GM19099 (cell line): ENCODE results near the gene NEK1.

ENCODE experiments used
- POLR2A ChIP-seq: IDR thresholded peaks from 3 replicates; pipeline ENCODE4 v1.6.1; 2011; ENCODE audit warnings: low read depth; ENCODE audit not compliant: insufficient read length; ENCODE audit errors: extremely low read depth

Gene NEK1

DNA sequence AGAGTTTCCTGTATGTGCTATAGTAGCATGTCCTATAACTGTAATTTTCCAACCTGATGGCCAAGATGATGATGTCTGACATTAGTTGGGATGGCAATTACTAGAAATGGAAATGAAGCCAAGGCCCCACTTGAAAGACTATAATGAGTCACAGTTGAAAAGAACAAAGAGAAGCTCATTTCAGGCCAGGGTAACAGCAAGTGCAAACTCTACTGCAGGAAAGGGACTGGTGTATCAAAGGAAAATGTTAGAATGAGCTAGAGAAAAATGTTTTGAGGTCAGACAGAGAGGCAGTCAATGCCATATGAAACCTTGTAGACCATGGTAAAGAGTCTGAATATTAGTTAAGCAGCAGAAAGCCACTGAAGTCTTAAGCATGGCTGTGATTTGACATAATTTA lies 195.4 kb downstream of the NEK1 start:
- no peak for TF ChIP-seq POLR2A

DNA sequence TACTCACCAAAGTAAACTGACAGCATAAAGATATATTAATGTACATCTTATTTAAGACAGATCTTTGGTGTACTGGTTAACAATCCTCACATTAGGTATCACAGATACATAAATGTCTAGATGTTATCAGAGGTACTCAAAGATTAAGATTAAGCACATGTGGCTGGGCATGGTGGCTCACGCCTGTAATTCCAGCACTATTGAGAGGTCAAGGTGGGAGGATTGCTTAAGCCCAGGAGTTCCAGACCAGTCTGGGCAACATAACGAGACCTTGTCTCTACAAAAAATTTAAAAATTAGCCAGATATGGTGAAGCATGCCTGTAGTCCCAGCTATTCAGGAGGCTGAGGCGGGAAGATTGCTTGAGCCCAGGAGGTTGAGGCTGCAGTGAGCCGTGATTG lies 195.9 kb downstream of the NEK1 start:
- no peak for TF ChIP-seq POLR2A

DNA sequence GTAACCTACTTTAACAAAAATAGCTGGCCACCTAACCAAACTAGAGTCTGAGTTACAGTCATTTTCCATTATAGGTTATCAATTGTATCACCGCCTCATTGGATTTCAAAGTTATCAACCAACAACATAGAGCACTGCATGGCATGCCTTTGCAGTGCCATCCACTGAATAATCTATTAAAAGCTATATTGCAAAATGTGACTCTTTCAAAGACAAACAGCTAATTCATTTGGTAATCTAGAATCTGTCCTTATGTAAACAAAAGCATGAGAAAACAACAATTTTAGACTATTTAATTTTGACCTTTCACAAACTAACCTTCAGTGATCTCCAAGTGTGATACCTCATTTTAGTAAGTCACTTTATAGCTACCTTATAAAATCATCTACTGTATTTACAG lies 197.5 kb downstream of the NEK1 start:
- no peak for TF ChIP-seq POLR2A

DNA sequence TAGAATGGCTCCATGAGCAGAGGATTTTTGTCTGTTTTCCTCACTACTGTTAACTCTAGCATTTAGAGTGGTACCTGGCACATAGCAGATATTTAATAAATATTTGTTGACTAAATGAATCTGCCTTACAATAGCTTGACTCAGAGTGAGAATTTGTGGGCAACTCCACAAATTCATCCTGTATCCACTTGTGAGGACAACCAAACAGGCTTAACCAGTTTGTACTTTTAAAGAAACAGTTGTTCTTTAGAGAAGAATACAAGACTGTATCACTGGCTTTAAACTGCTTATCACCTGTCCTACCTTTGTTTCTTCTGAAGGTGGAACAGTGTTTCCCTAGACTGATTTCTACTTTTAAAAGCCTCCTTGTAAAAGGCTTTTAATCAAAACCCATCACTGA lies 200.3 kb downstream of the NEK1 start:
- no peak for TF ChIP-seq POLR2A

DNA sequence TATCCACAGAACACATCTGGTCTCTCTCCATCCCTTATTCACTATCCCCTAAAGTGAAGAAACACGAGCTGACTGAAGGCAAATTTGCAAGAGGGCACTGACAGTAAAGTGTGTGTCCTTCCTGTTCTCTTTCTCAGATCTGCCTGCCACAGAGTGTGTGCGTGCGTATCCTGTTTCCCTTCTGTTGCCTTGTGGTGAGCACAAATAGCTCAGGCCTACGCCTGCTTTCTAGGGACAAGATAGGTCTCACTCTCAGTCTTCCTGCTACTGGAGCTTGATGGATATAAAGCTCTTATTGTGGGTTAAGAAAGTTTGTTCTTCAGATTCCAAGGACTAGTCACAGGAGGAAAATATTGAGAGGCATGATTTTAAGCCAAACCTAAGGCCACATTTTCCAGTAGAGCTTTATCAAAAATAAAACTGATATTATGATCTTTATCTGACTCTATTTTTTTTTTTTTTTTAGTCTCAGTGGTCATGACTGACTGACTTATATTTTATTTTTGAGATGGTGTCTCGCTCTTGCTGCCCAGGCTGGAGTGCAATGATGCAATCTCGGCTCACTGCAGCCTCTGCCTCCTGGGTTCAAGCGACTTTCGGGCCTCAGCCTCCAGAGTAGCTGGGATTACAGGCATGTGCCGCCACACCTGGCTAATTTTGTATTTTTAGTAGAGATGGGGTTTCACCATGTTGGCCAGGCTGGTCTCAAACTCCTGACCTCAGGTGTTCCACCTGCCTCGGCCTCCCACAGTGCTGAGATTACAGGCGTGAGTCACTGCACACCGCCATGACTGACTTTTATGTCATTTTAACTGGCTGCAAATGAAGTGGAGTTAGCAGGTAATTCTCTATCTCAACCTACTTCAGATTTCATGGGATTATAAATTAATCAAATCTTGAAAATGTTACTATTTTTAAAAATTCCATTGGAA lies 201.3 kb downstream of the NEK1 start:
- TF ChIP-seq POLR2A: peak; percentile 38

DNA sequence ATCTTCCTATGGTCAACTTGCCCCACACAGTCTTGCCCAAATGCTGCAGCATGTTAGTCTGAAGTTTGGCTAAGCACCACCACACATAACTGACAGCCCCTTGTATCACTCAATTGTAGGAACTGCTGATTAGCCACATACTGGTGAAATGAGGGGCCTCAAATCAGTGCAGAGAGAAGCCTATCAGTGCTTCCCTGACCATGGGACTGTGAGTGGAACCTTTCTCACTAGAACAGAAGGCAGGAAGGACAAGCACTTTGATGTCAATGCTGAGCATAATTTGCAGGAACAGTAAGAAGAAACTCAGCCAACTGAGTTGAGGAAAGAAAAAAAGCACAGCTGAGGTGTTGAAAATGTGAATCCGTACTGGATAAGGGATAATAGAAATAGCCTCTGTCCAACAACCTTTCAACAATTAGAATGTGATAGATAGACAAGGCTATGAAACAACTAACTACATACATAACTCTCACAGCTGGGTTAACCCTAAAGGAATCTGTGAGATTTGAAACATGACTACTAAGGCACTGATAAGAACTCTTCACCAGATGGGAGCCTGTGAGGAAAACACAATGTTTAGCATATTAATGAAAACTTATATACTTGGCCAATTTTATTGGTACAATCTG lies 205.1 kb downstream of the NEK1 start:
- no peak for TF ChIP-seq POLR2A

DNA sequence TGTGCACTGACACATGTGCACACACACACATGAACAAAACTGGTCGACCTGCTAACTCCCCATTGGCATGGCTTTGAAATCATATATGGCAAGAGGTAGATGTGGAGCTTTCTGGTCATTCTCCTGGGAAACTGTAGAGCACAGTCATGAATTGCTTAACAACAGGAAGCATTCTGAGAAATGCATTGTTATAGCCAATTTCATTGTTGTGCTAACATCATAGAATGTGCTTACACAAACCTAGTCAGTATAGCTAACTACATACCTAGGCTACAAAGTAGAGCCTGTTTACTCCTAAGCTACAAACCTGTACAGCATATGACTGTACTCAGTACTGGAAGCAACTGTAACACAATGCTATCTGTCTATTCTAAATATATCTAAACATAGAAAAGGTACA lies 207.4 kb downstream of the NEK1 start:
- TF ChIP-seq POLR2A: no peak

DNA sequence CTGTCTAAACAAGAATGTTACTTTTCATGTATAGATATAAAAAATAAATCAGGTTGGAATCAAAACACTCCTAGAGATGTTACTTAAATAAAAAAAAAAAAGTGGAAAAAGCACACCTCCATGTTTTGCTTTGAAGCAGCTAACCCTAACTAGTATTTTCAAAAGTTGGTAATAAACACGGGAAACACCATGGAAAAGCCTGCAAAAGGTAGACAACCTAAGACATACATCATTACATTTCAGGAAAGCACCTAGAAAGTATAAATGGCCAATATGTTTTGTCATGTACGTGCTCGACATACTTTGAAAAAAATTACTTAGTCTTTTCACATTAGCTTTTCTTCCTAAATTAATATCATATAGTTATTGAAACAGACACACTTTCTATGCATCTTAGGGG lies 211.6 kb downstream of the NEK1 start:
- TF ChIP-seq POLR2A: no peak

DNA sequence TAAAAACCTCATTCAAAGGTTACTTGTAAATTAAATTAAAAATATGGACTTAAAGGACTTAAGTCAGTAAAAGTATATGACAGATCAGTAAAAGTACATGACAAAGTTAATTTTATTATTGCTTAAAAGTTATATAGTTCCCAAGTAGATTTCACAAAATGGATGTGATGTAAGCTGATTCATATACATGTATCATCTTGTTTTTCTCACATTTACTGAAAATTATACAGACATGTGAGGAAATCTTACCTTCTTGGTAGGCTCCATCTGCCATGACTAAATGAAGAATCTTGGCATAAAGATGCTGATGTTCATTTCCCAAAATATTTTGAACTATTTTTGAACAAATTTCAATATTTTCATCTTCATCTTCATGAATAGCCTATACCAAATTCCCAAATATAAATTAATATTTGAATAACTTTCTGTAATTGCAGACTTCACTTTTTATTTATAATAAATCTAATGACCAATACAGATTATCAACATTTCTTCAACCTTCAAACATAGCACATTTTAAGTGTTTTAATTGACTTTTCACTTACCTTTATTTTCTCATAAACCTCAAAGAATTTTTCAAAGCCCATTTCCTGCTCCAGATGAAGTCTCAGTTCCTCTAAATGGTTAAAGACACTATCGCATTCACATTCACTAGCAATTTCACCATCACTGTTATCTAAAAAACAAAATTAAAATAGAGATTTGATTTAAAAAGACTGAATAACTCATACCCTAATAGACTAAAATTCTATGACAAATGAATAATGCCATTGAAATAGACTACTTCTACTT lies 212.2 kb downstream of the NEK1 start:
- no peak for TF ChIP-seq POLR2A

DNA sequence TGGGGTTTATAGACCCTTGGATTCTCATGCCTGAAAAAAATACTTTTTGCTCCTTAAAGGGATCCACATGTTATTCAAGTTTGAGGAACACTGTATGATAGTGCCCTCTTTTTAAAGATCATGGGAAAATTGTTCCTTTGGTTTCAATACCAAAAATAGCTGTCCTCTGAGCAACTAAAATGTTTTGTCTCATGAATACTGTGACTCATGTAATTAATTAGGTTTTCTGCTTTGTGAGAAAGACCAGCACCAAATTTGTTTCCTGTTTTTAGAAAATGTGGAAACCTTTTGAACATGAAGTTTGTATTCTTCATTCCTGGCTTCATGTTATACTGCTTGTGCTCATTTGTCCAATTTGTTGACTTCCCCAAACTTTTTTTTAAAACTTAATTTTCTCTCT lies 214.1 kb downstream of the NEK1 start:
- TF ChIP-seq POLR2A: no peak

DNA sequence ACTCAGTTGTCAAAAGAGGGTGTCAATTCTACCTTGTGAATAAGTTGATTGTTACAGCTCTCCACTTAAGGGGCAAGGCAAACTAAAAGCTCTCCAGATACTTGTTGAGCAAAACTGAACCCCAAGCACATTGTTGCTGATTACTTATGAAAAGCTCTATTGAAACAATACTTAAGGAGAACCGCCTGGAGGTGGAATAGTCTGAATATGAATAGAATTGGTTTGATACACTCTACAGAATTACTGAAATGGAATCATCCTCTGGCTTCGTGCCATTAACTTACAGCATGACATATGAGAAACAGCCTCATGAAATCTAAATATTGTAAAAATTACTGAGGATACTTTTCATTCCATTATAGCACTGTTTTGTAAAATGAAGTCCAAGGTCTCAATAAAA lies 214.6 kb downstream of the NEK1 start:
- no peak for TF ChIP-seq POLR2A

DNA sequence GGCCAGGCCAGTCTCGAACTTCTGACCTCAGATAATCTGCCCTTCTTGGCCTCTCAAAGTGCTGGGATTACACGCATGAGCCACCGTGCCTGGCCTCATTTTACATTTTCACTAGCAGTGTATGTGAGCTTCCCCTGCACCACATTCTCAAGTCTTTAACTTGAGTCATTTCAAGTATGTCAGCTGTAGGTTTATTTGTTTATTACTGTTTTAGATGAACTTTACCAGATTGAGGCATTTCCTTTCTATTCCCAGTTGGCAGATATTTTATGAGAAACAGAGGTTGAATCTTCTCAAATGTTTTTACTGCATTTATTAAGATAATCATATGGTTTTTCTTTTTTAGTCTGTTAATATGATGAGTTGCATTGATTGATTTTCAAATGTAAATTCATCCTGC lies 227.0 kb downstream of the NEK1 start:
- no peak for TF ChIP-seq POLR2A

DNA sequence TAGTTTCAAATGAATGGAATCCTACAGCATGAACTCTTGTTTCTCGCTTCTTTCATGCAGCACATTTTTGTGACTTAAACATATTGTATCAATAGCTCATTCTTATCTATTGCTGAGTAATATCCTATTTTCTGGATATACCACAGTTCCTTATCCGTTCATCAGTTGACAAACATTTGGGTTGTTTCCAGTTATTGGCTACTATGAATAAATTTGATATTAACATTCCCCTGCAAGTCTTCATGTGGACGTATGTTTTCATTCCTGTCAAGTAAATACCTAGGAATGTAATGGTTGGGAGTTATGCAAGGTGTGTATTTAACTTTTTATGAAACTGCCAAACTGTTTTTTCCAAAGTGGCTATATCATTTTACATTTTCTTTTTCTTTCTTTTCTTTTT lies 227.6 kb downstream of the NEK1 start:
- no peak for TF ChIP-seq POLR2A

DNA sequence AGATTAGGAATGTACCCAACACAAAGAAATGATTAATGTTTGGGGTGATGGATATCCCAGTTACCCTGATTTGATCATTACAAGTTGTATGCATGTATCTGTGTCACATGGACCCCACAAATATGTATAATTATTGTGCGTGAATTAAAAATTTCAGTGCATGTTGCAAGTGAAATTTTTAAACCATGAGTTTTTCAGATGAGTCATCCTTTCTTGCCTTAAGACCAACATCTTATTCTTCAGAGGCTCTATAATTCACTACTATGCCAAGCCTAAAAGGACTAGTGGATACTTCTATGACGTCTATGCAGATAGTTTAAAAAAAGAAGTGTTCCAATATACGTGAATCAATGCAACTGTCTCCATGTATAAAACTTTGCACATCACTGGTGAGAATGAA lies 228.7 kb downstream of the NEK1 start:
- no peak for TF ChIP-seq POLR2A

DNA sequence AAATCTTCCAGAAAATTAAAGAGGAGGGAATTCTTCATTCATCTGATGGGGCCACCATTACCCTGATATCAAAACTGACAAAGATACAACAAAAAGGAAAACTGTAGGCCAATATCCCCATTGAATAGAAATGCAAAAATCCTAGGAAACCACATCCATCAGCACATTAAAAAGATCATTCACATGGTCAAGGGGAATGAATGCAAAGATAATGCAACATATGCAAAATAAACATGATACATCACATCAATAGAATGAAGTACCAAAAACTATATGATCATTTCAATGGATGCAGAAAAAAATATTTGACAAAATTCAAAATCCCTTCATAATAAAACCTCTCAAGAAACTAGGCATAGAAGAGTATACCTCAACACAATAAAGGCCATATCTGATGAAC lies 232.7 kb downstream of the NEK1 start:
- TF ChIP-seq POLR2A: no peak
